HG02870 (cell line): ENCODE data around the gene PI4K2A.
"Not testable (repeated sequence)": the region's sequence is repeated elsewhere in the genome, so short reads cannot be mapped to it uniquely, and the experiment has no call there.

Source experiments
- ATAC-seq: cut with Tn5 transposase; IDR thresholded peaks from one replicate; pipeline ENCODE4 v1.9.1; 2021; ENCODE audit warnings: mild to moderate bottlenecking, moderate library complexity; ENCODE audit not compliant: unreplicated experiment

PI4K2A gene

GRCh38 chr10:97669571-97669970 is 29.1 kb downstream of the PI4K2A start:
- ATAC-seq, result no peak

DNA sequence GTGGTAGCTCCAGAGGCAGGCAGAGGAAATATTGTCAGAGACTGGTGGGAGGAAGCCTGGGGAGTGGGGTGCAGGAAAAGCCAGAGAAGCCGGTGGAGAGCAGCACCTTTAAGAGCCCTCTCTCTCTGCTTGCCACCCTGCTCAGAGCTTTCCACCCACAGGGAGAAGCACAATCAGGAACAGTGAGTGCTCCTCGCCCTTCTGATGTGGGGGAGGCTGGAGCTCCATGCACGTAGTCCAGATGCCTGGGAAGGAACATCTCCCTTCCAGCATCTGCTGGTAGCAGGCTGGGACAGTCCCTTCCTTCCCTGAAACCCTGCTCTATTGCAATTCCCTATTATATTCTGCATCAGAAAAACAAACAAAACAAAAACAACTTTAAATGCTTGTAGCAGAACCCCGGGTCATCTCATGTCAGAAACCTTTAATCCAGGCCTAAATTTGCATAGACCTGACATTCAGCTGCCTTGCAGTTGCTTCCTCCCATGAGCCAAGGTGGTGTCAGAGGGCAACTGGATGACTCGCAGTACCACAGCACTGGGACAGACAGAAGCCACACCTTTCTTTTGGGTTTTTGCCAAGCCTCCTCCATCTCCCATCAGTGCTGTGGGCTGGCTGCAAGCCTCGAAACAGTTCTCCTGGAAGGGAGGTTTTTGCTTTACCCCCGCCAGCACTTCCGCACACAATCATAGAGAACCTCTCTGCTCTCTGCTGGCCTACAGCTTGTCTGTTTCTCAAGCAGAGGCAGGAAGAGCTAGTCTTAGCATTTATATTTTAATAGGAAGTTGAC is 33.5 kb downstream of the PI4K2A start:
- ATAC-seq, result no peak

- ATAC-seq, result no peak
Observed at GRCh38 chr10:97675222-97675621, 34.8 kb downstream of the PI4K2A start.

DNA sequence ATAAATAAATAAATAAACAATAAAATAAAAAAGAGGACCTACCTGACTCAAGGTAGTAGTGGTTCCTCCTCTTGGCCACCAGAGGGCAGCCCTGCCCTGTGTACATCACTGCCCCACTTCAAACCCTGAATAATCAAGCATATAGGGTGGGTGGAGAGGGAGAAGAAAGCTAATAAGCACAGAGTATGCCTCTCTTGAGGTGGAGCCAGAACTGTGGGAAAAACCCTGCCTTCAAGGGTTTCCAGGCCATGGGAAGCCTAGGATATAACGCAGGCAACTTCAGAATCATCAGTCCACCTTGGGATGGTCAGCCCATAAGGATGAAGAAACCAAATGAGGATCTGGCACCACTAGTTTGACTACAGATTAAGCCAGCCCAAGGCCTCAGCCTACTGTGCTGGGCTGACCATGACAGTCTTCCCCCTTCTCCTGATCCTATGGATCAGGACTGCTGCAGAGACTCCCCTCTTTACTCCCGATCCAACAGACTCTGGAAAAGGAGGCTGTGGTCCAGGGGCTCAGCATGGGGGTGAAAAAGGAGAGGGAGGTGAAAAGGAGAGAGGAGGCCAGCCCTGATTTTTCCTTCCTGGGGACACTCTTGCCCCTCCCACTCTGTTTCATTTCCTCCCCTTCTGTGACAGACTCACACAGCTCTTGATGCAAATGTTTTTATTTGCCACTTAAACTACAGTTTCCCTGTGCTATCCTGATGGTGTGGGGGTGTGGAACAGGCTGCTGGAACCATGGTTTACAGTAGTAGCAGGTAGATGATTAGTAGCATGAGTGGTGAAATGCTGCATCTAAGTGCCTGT is 36.5 kb downstream of the PI4K2A start:
- peak; percentile 59 for ATAC-seq

DNA sequence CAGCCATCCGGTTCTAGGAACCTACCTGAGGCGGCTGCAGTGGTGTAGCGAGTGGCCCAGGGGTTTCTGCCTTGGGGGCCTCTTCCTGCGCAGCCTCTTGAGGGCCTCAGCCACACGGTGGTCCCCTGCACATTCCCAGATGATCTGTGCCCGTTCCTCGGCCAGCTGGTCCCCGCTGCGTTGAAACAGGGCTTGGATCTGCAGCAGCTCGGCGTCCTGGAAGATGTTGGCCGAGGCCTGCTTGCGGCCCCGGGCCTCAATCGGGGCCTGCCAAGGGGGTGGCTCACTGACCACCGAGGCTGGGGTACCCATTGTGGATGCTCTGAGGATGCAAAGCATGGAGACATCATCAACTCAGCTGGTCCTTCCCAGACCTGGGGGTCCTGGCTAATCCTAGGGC is 39.1 kb downstream of the PI4K2A start:
- ATAC-seq, result no peak

DNA sequence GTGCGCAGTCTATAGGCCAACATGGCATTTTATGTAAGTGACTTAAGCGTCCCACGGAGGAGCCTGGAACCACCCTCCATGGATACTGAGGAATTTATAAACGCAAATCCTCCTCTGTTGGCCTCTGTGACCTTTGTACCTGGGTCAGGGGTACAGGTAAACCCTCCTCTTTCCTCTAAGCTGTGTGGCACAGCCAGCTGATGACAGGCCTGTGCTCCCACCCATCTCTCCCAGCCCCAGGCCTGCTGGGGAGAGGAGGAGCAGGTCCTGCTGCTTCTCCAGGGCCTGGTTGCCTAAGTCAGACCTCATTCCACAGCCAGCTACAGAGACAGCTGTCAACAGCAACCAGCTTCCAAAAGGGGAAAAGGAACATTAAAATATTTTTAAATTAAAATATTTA is 41.6 kb downstream of the PI4K2A start:
- no peak for ATAC-seq

DNA sequence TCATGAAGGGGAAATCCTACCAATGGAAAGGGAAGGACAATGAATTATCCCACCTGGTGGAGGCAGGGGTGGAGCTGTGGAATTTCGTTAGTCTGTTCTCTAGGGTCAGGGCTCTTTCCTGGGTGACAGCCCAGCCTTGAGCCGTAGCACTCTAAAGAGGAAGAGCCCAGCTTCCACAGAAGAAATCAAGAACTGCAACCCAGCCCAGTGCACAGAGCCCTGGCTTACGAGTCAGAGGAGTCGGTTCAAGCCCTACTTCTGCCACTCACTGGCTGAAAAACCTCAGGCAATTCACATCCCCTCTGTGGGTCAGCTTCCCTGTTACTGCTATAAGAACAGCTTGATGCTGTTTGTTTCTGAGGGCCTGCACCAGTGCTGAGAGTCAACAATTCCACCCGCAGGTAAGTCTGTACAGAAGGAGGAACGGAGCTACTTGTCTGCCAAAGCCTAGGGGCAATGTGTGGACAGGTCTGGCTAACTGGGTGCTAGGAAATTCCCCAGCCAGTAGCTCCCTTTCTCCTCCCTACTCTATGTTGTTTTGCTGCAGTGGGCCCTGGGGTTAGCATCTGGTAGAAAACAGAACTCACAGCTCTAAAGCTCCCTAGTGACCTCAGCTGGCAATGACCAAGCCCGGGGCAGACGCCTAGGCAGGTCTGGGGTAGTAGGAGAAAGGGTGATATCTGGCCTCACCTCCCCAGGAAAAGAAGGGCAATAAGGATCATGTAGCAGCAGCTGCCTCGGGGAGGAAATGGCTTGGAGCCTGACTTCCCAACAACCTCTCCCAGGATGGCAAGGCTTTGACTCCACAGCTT is 43.3 kb downstream of the PI4K2A start:
- no peak for ATAC-seq

DNA sequence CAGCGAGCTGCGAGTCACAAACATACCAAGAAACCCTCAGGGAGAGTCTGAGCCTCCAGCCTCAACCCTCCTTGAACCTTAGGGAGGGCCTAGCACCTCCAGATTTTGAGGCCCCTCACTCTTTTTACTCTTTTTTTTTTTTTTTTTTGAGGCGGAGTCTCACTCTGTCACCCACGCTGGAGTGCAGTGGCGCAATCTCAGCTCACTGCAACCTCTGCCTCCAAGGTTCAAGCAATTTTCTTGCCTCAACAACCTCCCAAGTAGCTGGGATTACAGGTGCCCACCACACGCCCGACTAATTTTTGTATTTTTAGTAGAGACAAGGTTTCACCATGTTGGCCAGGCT is 43.9 kb downstream of the PI4K2A start:
- not testable (repeated sequence) for ATAC-seq

DNA sequence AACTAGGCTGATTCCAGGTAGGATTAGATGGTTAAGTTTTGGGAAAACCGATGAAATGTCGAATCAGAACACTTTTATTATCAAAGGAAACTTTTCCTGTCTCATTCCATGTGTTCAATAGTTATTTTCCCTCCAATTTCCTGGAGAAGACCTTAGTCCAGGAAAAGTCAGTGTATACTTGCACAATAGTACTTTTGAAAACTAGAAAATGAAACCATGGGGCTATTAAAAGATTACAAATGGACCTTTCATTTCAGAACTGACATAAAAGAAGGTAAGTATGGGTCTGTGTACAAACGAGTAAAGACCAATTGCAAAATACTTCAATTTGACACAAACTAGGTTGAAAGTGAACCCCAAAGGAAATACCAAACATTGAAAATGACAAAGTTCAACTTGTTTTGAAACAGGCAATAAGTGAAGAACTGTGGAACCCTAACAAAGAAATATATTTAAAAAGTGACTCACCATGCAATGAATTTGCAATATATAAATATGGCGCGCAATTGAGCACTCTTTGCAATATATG is 44.5 kb downstream of the PI4K2A start:
- ATAC-seq, result no peak

- ATAC-seq, result no peak
Observed at GRCh38 chr10:97685395-97685958, 45.0 kb downstream of the PI4K2A start.

DNA sequence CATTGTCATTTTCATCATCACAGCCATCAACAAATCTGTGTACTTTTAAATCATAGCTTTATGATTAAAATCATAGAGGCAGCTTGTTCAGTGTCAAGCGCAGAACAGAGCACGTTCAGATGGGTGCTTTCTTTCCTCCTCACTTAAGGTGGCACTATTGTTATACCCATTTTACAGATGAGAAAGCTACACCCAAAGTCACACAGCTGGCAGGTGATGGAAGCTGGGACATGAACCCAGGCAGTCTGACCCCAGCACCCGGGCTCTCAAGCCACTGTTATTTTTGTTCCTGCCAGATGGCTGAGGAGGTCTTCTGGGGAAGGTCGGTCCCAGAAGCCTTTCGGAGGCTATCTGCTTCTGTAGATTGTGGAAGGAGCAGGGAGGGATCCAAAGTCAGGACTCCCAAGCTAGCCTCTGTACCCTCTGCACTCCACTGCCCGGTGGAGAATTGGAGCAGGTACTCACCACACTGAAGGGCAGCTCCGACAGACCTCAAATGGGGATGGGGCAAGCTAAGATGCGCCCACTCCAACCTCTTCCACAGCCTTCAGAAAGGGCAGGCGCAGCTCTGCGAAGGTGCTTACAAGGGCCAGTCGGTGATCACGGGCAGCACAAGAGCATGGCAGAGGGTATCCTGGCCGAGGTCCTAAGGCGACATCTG is 46.0 kb downstream of the PI4K2A start:
- no peak for ATAC-seq

- ATAC-seq, result peak; percentile 90
Observed at GRCh38 chr10:97686962-97687784, 46.7 kb downstream of the PI4K2A start, which contains the start of gene AVPI1. Gene AVPI1 (minus strand): TSS chr10:97687241. CDS start chr10:97679905, 7,336 bp downstream.

- ATAC-seq, result no peak
Observed at GRCh38 chr10:97687785-97688781, 47.6 kb downstream of the PI4K2A start.

GRCh38 chr10:97689559-97690020 is 49.1 kb downstream of the PI4K2A start:
- no peak for ATAC-seq

DNA sequence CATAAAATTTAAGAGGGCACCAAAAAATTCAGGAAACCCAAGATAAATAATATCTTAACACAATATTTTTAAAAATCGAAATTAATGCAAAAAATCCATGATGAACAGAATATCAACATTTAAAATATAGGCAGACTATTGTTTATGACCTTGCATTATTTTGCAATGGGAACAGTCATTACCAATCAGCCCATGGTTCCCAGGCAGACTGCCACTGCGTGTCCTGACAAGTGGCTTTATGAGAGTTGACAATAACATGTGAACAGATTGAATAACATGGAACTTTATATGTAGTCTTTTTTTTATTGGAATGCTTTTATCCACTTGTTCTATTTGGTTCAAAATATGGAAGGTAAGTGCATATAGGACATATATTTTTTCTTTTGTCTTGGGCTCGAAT is 49.7 kb downstream of the PI4K2A start:
- ATAC-seq, result no peak

DNA sequence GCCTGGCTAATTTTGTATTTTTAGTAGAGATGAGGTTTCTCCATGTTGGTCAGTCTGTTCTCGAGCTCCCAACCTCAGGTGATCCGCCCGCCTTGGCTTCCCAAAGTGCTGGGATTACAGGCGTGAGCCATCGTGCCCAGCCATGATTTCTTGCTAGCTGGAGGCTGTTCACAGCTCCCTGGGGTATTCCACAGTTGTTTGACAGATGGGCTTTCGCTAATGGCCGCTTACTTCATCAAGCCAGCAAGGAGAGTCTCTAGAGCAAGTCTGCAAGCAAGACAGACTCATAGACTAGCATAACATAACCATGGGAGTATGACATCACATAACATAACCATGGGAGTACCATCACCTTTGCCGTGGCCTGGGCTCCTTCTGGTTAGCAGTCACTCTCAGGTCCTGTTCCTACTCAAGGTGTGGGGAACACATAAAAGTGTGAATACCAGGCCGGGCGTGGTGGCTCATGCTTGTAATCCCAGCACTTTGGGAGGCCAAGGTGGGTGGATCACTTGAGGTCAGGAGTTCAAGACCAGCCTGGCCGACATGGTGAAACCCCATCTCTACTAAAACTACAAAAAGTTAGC is 57.7 kb downstream of the PI4K2A start:
- not testable (repeated sequence) for ATAC-seq

- peak; percentile 70 for ATAC-seq
Observed at GRCh38 chr10:97701438-97702069, 61.1 kb downstream of the PI4K2A start.
